ENCODE data around the gene LRMDA.
"Not testable (repeated sequence)": the region's sequence is repeated elsewhere in the genome, so short reads cannot be mapped to it uniquely, and the experiment has no call there.

LRMDA gene

GRCh38 chr10:76113952-76114351, 682.5 kb downstream of the LRMDA start:
- DNase-seq: peak; percentile 91

GRCh38 chr10:76114581-76115001, 683.2 kb downstream of the LRMDA start:
- peak; percentile 45 for DNase-seq

GRCh38 chr10:76115131-76115470, 683.7 kb downstream of the LRMDA start:
- DNase-seq: peak; percentile 32

- DNase-seq: no peak
Observed at GRCh38 chr10:76115471-76116155, 684.2 kb downstream of the LRMDA start.

GRCh38 chr10:76116523-76116922, 685.1 kb downstream of the LRMDA start:
- no peak for DNase-seq

GRCh38 chr10:76117949-76118348, 686.5 kb downstream of the LRMDA start:
- DNase-seq: peak; percentile 90

- no peak for DNase-seq
Observed at GRCh38 chr10:76119036-76119435, 687.6 kb downstream of the LRMDA start.

- peak; percentile 93 for DNase-seq
Observed at GRCh38 chr10:76119515-76119914, 688.1 kb downstream of the LRMDA start.

- no peak for DNase-seq
Observed at GRCh38 chr10:76122056-76122455, 690.6 kb downstream of the LRMDA start.

- DNase-seq: no peak
Observed at GRCh38 chr10:76124280-76124679, 692.9 kb downstream of the LRMDA start.

- DNase-seq: no peak
Observed at GRCh38 chr10:76125900-76126299, 694.5 kb downstream of the LRMDA start.

GRCh38 chr10:76126607-76127527, 695.4 kb downstream of the LRMDA start:
- DNase-seq: peak; percentile 38

GRCh38 chr10:76127984-76128589, 696.7 kb downstream of the LRMDA start:
- no peak for DNase-seq

- DNase-seq: no peak
Observed at GRCh38 chr10:76129213-76129612, 697.8 kb downstream of the LRMDA start.

GRCh38 chr10:76130892-76131291, 699.5 kb downstream of the LRMDA start:
- DNase-seq: no peak

GRCh38 chr10:76133597-76134255, 702.3 kb downstream of the LRMDA start:
- peak; percentile 37 for DNase-seq

- no peak for DNase-seq
Observed at GRCh38 chr10:76136961-76137360, 705.5 kb downstream of the LRMDA start.

GRCh38 chr10:76138286-76138685, 706.9 kb downstream of the LRMDA start:
- no peak for DNase-seq

GRCh38 chr10:76138906-76139305, 707.5 kb downstream of the LRMDA start:
- DNase-seq: no peak

GRCh38 chr10:76139431-76139830, 708.0 kb downstream of the LRMDA start:
- DNase-seq: no peak

GRCh38 chr10:76141376-76141775, 710.0 kb downstream of the LRMDA start:
- DNase-seq: no peak

GRCh38 chr10:76148217-76148616, 716.8 kb downstream of the LRMDA start:
- DNase-seq: not testable (repeated sequence)

GRCh38 chr10:76149182-76149581, 717.8 kb downstream of the LRMDA start:
- DNase-seq: peak; percentile 32

Data from fibroblast of skin of abdomen (primary cell).